Tibial nerve (tissue), 3 donors: ENCODE measurements around the gene BICRA.
"Not testable (repeated sequence)": the region's sequence is repeated elsewhere in the genome, so short reads cannot be mapped to it uniquely, and the experiment has no call there.

ENCODE experiments used
- POLR2A ChIP-seq, 2 donors: fragments of 450-650 bp; IDR thresholded peaks; one replicate each; pipeline ENCODE4 v1.6.1; 2017; ENCODE audit warnings: antibody characterized with exemption in 2 of 2, mild to moderate bottlenecking in 2 of 2, moderate library complexity in 2 of 2
- TF ChIP-seq, protein P1 (sequence below), 5 experiments: fragments of 200-600 bp in 3 of 5; fragments of 450-650 bp in 2 of 5; sonication (generic) in 3 of 5; IDR thresholded peaks; one replicate each; pipeline ENCODE4 v1.5.1; 2016 to 2019; ENCODE audit warnings: antibody characterized with exemption in 5 of 5, mild to moderate bottlenecking in 3 of 5, moderate library complexity in 2 of 5

DNA sequence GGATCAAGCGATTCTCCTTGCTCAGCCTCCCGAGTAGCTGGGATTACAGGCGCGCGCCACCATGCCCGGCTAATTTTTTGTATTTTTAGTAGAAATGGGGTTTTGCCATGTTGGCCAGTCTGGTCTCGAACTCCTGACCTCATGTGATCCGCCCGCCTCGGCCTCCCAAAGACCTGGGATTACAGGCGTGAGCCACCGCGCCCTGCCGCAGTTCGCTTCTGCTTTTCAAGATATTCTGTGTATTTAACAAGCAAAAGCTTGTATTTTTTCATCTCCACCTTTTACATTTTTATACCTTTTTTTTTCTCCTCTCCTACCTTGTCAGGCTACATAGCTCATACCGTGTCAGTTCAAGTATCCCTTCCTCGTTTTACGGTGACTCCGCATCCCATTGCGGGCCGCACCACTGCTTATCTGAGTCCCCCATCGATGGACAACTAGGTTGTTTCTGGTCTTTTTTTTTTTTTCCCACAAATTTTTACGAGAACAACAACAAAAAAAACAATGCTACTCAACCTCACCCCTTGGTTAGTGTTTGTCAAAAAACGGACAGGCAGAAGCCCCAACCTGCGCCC is 9.2 kb upstream of the BICRA start:
- TF ChIP-seq, protein P1, sequence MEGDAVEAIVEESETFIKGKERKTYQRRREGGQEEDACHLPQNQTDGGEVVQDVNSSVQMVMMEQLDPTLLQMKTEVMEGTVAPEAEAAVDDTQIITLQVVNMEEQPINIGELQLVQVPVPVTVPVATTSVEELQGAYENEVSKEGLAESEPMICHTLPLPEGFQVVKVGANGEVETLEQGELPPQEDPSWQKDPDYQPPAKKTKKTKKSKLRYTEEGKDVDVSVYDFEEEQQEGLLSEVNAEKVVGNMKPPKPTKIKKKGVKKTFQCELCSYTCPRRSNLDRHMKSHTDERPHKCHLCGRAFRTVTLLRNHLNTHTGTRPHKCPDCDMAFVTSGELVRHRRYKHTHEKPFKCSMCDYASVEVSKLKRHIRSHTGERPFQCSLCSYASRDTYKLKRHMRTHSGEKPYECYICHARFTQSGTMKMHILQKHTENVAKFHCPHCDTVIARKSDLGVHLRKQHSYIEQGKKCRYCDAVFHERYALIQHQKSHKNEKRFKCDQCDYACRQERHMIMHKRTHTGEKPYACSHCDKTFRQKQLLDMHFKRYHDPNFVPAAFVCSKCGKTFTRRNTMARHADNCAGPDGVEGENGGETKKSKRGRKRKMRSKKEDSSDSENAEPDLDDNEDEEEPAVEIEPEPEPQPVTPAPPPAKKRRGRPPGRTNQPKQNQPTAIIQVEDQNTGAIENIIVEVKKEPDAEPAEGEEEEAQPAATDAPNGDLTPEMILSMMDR (IDR thresholded peaks at IDR 0.05): not testable (repeated sequence)
- not testable (repeated sequence) for TF ChIP-seq POLR2A (IDR thresholded peaks at IDR 0.05)
